Measurements from ENCODE around the gene TIGD6.

- TF ChIP-seq ZBTB7A (IDR thresholded peaks at IDR 0.05; ENCODE audit: low read depth) = no peak
- TF ChIP-seq, protein P1, sequence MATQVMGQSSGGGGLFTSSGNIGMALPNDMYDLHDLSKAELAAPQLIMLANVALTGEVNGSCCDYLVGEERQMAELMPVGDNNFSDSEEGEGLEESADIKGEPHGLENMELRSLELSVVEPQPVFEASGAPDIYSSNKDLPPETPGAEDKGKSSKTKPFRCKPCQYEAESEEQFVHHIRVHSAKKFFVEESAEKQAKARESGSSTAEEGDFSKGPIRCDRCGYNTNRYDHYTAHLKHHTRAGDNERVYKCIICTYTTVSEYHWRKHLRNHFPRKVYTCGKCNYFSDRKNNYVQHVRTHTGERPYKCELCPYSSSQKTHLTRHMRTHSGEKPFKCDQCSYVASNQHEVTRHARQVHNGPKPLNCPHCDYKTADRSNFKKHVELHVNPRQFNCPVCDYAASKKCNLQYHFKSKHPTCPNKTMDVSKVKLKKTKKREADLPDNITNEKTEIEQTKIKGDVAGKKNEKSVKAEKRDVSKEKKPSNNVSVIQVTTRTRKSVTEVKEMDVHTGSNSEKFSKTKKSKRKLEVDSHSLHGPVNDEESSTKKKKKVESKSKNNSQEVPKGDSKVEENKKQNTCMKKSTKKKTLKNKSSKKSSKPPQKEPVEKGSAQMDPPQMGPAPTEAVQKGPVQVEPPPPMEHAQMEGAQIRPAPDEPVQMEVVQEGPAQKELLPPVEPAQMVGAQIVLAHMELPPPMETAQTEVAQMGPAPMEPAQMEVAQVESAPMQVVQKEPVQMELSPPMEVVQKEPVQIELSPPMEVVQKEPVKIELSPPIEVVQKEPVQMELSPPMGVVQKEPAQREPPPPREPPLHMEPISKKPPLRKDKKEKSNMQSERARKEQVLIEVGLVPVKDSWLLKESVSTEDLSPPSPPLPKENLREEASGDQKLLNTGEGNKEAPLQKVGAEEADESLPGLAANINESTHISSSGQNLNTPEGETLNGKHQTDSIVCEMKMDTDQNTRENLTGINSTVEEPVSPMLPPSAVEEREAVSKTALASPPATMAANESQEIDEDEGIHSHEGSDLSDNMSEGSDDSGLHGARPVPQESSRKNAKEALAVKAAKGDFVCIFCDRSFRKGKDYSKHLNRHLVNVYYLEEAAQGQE (IDR thresholded peaks at IDR 0.05; ENCODE audit: low read depth) = no peak
- no peak for TF ChIP-seq CEBPB (IDR thresholded peaks at IDR 0.05)
- peak; percentile 98 for TF ChIP-seq RAD21 (IDR thresholded peaks at IDR 0.05; ENCODE audit: low read depth)
These were observed 9.7 kb downstream of the TIGD6 start for GRCh38 chr5:149990518-149991376.
